Activated CD4-positive, alpha-beta T cell treated with anti-CD3 and anti-CD28 coated beads, Interleukin-2, amount 10 ng/mL, durations not matched to agents 7 days and 5 days (primary cell): ENCODE measurements around the gene CLASP1. TPM values are rescaled to one million over a fixed set of nuclear protein-coding genes. Genes with fewer than 3 reads are reported as not detected.
A peak's percentile ranks its signal among the peaks of the same experiment; 100 is the strongest.
"Not testable (repeated sequence)": the region's sequence is repeated elsewhere in the genome, so short reads cannot be mapped to it uniquely, and the experiment has no call there.

Experiments
- CTCF ChIA-PET: fragments of 350-600 bp; sonication (Branson Sonifier 250); formaldehyde crosslinking; loops from one replicate; lab custom pipeline; 2021; ENCODE audit warnings: antibody characterized with exemption; lab: Charles Lee
- POLR2A ChIA-PET: fragments of 350-600 bp; sonication (Branson Sonifier 250); formaldehyde crosslinking; loops from one replicate; lab custom pipeline; 2021; ENCODE audit warnings: antibody characterized with exemption; lab: Charles Lee
- DNase-seq: peaks from one replicate; pipeline ENCODE4 v3.0.0-alpha.2; 2020
- H3K27ac Mint-ChIP-seq: one replicate; pipeline ENCODE4 v1.8.0; 2021; ENCODE audit warnings: mild to moderate bottlenecking, moderate library complexity, mixed read lengths
- H3K27me3 Mint-ChIP-seq: one replicate; pipeline ENCODE4 v1.8.0; 2021; ENCODE audit warnings: mixed read lengths
- H3K36me3 Mint-ChIP-seq: one replicate; pipeline ENCODE4 v1.8.0; 2021; ENCODE audit warnings: low read depth, mixed read lengths
- H3K4me1 Mint-ChIP-seq: one replicate; pipeline ENCODE4 v1.8.0; 2021; ENCODE audit warnings: mixed read lengths
- H3K4me3 Mint-ChIP-seq: one replicate; pipeline ENCODE4 v1.8.0; 2021; ENCODE audit warnings: mild to moderate bottlenecking, moderate library complexity, mixed read lengths
- H3K9me3 Mint-ChIP-seq: one replicate; pipeline ENCODE4 v1.8.0; 2021; ENCODE audit warnings: mixed read lengths
- total RNA-seq, 2 experiments: library from RNA; stranded (reverse); gene quantifications; one replicate each; pipeline ENCODE4 v1.2.3, GENCODE V29; 2021

The CLASP1 gene
- total RNA-seq, 2 experiments from 2014 or later, result 52.7 to 54.9 TPM

DNA sequence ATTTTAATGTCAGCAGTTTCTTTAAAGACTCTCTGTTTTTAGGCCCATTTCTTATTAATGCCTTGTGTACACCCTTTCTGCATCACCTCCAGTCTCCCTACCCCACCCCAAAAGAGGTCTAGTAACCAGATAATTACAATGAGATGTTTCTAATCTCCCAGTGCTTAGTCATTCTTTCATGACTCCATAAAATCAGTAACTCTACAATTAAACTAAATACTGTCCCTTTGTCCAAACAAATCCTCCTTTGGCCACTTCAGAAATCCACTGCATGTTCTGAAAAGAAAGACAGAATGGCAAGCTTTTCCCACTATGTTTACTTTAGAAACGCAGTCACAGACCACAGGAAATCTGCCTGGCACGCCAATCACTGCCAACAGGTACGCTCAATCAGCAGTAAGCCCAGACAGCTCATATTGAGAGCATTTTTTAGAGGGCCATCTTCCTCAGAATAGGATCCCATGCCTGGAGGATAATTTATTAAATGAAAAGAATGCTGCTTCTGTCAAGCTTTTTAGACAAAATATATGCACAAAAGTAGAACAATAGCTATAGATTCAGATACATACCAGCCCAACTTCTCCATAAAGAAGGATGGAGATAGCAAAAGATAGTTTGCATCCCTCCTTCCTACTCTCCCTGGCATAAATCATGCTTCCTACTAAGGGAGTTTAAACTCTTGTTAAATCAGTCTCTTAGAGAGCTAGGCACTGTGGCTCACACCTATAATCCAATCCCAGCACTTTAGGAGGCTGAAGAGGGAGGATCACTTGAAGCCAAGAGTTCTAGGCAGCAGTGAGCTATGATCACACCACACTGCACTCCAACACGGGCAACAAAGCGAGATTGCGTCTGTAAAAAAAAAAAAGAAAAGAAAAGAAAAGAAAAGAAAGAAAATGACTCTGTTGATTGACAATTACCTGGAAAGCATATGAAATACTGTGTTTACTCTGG is 14.6 kb downstream of the CLASP1 start:
- no peak overlapping the region for H3K4me3 Mint-ChIP-seq
- H3K36me3 Mint-ChIP-seq, result peaks cover 20% of the 10 kb centered on the region
- CTCF ChIA-PET, result no interaction called here
- peaks cover 5% of the 10 kb centered on the region for H3K9me3 Mint-ChIP-seq
- H3K27me3 Mint-ChIP-seq, result no peaks in the 10 kb centered on the region
- peak overlapping the region; percentile 52 for H3K27ac Mint-ChIP-seq
- DNase-seq, result peak; percentile 13
- H3K4me1 Mint-ChIP-seq, result peaks cover 31% of the 10 kb centered on the region
- POLR2A ChIA-PET, result interaction anchor here (0.6 kb wide), 1 partner anchor 15 kb away, joined by 3 read pairs; the partner anchor contains the start of gene CLASP1

DNA sequence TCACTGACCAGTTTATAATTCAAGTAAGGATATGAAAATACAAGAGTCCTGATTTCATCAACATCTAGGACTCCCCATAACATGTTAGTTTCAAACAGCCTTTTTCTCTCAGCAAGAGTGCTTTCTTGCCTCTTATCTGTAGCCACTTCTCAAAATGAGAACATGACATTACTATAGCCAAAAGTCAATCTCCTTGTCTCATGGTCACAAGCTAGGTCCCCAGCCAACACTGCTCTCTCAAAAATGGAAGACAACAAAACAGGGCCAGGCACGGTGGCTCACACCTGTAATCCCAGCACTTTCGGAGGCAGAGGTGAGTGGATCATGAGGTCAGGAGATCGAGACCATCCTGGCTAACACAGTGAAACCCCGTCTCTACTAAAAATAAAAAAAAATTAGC is 15.8 kb downstream of the CLASP1 start:
- H3K4me3 Mint-ChIP-seq, result no peak overlapping the region
- ChIA-PET CTCF (no interaction called here), POLR2A (no interaction called here)
- H3K9me3 Mint-ChIP-seq, result peaks cover 5% of the 10 kb centered on the region
- H3K27me3 Mint-ChIP-seq, result no peaks in the 10 kb centered on the region
- peaks cover 14% of the 10 kb centered on the region for H3K36me3 Mint-ChIP-seq
- no peak for DNase-seq
- no peak overlapping the region for H3K27ac Mint-ChIP-seq
- H3K4me1 Mint-ChIP-seq, result peaks cover 31% of the 10 kb centered on the region

DNA sequence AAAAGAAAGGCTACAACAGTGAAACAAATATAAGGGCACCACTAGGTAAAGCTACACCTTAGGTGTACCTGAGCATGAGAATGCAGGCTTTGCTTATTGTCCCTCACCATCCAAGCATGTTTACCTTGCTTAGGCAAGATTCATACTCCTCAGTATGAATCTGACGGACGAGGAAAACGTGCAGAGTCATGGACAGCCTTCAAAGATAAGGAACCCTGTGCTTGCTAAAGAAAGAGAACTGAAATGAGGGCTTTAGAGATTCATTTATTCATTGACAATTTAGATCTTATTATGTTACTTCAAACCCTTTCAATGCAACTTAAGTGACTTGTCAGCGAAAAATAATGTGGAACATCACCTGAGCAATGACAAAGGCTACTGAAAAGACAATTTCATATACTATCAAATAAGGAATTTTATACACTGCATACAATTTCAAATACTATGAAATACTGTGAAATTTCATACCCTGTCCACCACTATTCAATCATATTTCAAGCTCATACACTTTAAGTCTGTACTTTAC is 21.7 kb downstream of the CLASP1 start:
- CTCF ChIA-PET, result interaction anchor here (0.6 to 1.0 kb wide), 2 partner anchors 11 to 37 kb away, joined by 3 to 4 read pairs; no protein-coding TSS in a partner anchor
- Mint-ChIP-seq H3K27ac (no peak overlapping the region), H3K36me3 (peaks cover 14% of the 10 kb centered on the region), H3K27me3 (no peaks in the 10 kb centered on the region), H3K4me1 (peaks cover 5% of the 10 kb centered on the region), H3K4me3 (no peak overlapping the region), H3K9me3 (no peaks in the 10 kb centered on the region)
- DNase-seq, result no peak
- POLR2A ChIA-PET, result no interaction called here

DNA sequence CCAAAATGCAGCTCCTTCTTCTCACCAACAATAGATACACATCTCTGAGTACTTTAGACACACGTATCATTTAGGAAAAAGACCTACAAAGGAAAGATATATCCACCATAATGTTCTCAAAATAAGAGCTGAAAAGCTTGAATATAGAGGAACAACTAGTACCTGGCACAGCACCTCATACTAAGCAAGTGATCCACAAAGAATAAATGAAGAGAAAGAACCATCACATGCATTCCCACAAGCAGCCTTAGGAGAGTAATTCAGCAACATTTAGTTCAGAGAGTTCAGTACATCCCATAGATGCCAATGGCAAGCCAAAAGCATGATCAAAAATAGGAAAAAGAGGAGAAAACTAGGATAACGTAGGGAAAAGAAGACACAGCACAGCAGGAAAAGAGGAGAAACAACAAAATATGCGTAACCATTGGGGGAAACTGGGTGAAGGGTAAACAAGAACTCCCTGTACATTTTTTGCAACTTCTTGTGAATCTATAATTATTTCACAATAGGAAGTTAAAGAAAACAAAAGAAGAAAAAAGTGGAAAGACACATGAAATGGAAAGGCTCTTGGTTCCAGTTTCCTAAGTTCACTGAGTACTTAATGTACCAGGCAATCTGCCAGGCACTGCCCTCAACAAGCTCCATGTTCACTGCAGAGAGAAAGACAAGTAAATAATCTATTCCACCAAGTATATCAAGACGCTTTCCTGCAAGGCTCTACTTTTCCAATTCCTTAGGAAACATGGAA is 22.3 kb downstream of the CLASP1 start:
- Mint-ChIP-seq H3K27ac (no peak overlapping the region), H3K36me3 (peaks cover 14% of the 10 kb centered on the region), H3K4me1 (peaks cover 5% of the 10 kb centered on the region), H3K9me3 (no peaks in the 10 kb centered on the region), H3K4me3 (no peak overlapping the region), H3K27me3 (no peaks in the 10 kb centered on the region)
- POLR2A ChIA-PET, result no interaction called here
- DNase-seq, result no peak
- CTCF ChIA-PET, result interaction anchor here (0.6 to 1.3 kb wide), 3 partner anchors 9 to 37 kb away, joined by 3 to 4 read pairs (median 4); no protein-coding TSS in a partner anchor

DNA sequence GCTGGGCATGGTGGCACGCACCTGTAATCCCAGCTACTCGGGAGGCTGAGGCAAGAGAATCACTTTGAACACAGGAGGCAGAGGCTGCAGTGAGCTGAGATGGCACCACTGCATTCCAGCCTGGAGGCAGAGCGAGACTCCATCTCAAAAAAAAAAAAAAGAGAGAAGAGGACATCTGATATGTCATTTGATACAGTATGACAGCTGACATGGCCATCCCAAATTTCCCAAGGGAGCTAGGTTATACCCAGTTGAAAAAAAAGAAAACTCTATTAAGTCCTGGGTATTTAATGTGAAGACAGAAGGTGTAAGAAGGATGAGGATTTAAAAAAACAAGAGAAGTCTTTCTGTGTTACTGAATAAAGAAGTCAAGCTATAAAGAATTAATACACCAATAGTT is 23.3 kb downstream of the CLASP1 start:
- no peak overlapping the region for H3K4me3 Mint-ChIP-seq
- POLR2A ChIA-PET, result no interaction called here

DNA sequence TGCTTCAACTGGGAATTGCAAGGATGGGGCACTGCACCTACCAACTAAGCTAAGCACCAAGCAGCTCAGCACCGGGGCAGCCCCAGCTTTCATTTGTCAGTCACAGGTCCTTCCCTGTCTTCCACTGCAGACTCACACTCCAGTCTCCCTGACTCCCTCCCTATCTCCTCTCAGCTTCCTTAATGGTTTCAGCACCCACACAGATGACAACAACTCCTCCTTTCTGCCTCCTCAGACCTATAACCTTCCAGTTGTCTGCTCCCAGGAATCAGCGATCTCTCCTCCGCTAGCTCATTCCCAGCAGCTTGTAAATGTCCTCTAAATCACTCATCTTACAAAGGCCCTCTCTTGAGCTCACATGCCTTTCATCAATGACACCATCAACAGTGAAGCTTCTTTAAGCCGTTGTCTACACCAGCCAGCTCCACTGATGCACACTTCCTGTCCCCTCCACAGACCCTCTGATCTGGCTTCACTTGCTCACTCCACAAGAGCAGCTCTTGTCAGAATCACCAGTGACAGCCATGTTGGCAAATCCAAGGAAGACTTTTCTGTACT is 32.1 kb downstream of the CLASP1 start:
- Mint-ChIP-seq H3K27me3 (no peaks in the 10 kb centered on the region), H3K4me3 (no peak overlapping the region), H3K9me3 (peaks cover 9% of the 10 kb centered on the region), H3K36me3 (peaks cover 9% of the 10 kb centered on the region), H3K27ac (no peak overlapping the region), H3K4me1 (peaks cover 2% of the 10 kb centered on the region)
- ChIA-PET POLR2A (no interaction called here), CTCF (interaction anchor here (0.6 to 1.5 kb wide), 4 partner anchors 9 to 33 kb away, joined by 3 to 4 read pairs (median 4); no protein-coding TSS in a partner anchor)
- DNase-seq, result no peak

More for the DNA sequence above, 23.3 kb downstream of the CLASP1 start:
- H3K27me3 Mint-ChIP-seq, result no peaks in the 10 kb centered on the region
- no peak for DNase-seq
- no peaks in the 10 kb centered on the region for H3K9me3 Mint-ChIP-seq
- H3K36me3 Mint-ChIP-seq, result peaks cover 16% of the 10 kb centered on the region
- peaks cover 5% of the 10 kb centered on the region for H3K4me1 Mint-ChIP-seq
- no peak overlapping the region for H3K27ac Mint-ChIP-seq
- CTCF ChIA-PET, result interaction anchor here (0.7 to 1.3 kb wide), 2 partner anchors 8 to 28 kb away, joined by 3 to 4 read pairs; no protein-coding TSS in a partner anchor

DNA sequence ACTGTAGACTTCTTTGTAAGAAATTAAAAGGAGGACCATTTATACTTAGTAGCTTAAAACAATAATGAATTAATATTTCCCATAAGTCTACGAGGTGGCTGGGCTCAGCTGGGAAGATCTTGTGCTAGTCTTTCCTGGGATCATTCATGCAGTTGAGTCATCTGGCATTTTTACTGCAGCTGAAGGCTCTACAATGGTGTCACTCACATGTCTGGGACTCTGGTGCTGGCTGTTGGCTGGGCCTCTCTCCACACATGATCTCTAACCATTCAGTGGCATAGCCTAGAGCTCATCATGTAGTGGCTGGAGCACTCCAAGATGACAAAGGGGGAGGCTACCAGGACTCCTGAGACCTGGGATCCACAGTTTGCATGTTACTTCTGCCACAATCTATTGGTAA is 35.5 kb downstream of the CLASP1 start:
- ChIA-PET POLR2A (no interaction called here), CTCF (interaction anchor here (1.4 kb wide), 1 partner anchor 46 kb away, joined by 3 read pairs; no protein-coding TSS in a partner anchor)

DNA sequence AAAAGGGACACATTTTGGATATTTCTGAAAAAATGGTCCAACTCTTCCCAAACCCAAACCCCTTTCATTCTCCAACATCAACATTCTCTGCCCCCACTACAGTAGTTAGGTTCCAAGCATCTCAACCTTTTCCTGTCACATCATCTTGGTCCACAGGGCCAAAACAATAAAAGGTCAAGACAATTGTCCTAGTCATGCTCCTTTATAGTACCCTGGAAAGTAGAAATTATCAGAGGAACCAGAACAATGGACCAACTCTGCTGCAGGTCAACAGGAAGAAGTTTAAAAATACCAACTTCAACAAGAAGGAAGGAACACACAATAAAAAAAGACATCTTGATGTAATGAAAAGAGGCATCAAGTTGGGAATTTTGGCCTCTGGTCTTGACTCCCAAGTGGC is 36.1 kb downstream of the CLASP1 start:
- ChIA-PET POLR2A (no interaction called here), CTCF (no interaction called here)
- peaks cover 8% of the 10 kb centered on the region for H3K4me1 Mint-ChIP-seq
- H3K27me3 Mint-ChIP-seq, result no peaks in the 10 kb centered on the region
- no peak for DNase-seq
- no peak overlapping the region for H3K27ac Mint-ChIP-seq
- H3K9me3 Mint-ChIP-seq, result peaks cover 9% of the 10 kb centered on the region
- H3K4me3 Mint-ChIP-seq, result no peak overlapping the region
- peaks cover 7% of the 10 kb centered on the region for H3K36me3 Mint-ChIP-seq

More for the DNA sequence above, 35.5 kb downstream of the CLASP1 start:
- Mint-ChIP-seq H3K27me3 (no peaks in the 10 kb centered on the region), H3K36me3 (peaks cover 7% of the 10 kb centered on the region), H3K27ac (no peak overlapping the region), H3K4me1 (peaks cover 8% of the 10 kb centered on the region), H3K4me3 (no peak overlapping the region), H3K9me3 (peaks cover 9% of the 10 kb centered on the region)
- no peak for DNase-seq

DNA sequence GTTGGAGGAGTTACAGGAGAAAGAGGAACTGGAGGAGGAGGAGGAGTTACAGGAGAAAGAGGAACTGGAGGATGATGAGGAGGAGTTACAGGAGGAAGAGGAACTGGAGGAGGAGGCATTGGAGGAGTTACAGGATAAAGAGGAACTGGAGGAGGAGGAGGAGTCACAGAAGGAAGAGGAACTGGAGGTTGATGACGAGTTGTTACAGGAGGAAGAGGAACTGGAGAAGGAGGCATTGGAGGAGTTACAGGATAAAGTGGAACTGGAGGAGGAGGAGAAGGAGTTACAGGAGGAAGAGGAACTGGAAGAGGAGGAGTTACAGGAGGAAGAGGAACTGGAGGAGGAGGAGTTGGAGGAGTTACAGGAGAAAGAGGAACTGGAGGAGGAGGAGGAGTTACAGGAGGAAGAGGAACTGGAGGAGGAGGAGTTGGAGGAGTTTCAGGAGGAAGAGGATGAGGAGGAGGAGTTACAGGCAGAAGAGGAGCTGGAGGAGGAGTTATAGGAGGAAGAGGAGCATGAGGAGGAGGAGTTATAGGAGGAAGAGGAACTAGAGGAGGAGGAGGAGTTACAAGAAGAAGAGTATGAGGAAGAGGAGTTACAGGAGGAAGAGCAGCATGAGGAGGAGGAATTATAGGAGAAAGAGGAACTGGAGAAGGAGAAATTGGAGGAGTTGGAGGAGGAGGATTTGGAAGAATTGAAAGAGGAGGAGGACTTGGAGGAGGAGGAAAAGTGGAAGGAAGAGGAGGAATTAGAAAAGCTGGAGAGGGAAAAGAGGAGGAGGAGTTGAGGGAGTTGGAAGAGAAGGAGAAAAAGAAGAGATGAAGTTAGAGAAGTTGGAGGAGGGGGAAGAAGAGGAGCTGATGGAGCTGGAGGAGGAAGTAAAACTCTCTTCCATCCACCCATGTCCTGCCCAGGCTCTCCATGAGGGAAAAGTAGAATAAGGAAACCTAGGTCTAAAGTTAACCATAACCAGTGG is 37.2 kb downstream of the CLASP1 start:
- DNase-seq, result no peak

DNA sequence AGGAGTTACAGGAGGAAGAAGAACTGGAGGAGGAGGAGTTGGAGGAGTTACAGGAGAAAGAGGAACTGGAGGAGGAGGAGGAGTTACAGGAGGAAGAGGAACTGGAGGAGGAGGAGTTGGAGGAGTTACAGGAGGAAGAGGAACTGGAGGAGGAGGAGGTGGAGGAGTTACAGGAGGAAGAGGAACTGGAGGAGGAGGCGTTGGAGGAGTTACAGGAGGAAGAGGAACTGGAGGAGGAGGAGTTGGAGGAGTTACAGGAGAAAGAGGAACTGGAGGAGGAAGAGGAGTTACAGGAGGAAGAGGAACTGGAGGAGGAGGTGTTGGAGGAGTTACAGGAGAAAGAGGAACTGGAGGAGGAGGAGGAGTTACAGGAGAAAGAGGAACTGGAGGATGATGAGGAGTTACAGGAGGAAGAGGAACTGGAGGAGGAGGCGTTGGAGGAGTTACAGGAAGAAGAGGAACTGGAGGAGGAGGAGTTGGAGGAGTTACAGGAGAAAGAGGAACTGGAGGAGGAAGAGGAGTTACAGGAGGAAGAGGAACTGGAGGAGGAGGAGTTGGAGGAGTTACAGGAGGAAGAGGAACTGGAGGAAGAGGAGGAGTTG is 38.1 kb downstream of the CLASP1 start:
- DNase-seq, H3K27me3 Mint-ChIP-seq, H3K9me3 Mint-ChIP-seq, POLR2A ChIA-PET, H3K36me3 Mint-ChIP-seq, H3K27ac Mint-ChIP-seq, H3K4me3 Mint-ChIP-seq: not testable (repeated sequence)
- CTCF ChIA-PET, result interaction anchor here (0.6 kb wide), 1 partner anchor 9 kb away, joined by 6 read pairs; no protein-coding TSS in a partner anchor
- peaks cover 13% of the 10 kb centered on the region for H3K4me1 Mint-ChIP-seq

More for the DNA sequence above, 37.2 kb downstream of the CLASP1 start:
- H3K27me3 Mint-ChIP-seq, result no peaks in the 10 kb centered on the region
- H3K4me1 Mint-ChIP-seq, result peaks cover 13% of the 10 kb centered on the region
- H3K9me3 Mint-ChIP-seq, result peaks cover 9% of the 10 kb centered on the region
- H3K4me3 Mint-ChIP-seq, result no peak overlapping the region
- no peak overlapping the region for H3K27ac Mint-ChIP-seq
- POLR2A ChIA-PET, result no interaction called here
- CTCF ChIA-PET, result no interaction called here
- H3K36me3 Mint-ChIP-seq, result peaks cover 7% of the 10 kb centered on the region

DNA sequence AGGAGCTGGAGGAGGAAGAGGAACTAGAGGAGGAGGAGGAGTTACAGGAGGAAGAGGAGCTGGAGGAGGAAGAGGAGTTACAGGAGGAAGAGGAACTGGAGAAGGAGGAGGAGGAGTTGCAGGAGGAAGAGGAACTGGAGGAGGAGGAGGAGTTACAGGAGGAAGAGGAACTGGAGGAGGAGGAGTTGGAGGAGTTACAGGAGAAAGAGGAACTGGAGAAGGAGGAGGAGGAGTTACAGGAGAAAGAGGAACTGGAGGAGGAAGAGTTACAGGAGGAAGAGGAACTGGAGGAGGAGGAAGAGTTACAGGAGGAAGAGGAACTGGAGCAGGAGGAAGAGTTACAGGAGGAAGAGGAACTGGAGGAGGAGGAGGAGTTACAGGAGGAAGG is 38.8 kb downstream of the CLASP1 start:
- DNase-seq, H3K4me3 Mint-ChIP-seq, H3K27ac Mint-ChIP-seq, POLR2A ChIA-PET, H3K27me3 Mint-ChIP-seq, H3K9me3 Mint-ChIP-seq: not testable (repeated sequence)
- CTCF ChIA-PET, result interaction anchor here (0.6 kb wide), 1 partner anchor 10 kb away, joined by 6 read pairs; no protein-coding TSS in a partner anchor
- Mint-ChIP-seq H3K4me1 (peaks cover 13% of the 10 kb centered on the region), H3K36me3 (peaks cover 13% of the 10 kb centered on the region)
